ENCODE data around the gene HEXIM1.
A peak's percentile ranks its signal among the peaks of the same experiment; 100 is the strongest.

HEXIM1 gene

GRCh38 chr17:45170280-45170930, 22.1 kb downstream of the HEXIM1 start:
- Histone ChIP-seq H3K36me3 (replicated peaks) (no peaks in the 10 kb centered on the region), H3K27me3 (replicated peaks) (no peaks in the 10 kb centered on the region), H3K27ac (peak overlapping the region; percentile 4), H3K4me3 (ENCODE audit: low read depth, low read length) (no peak overlapping the region)
- no peak for DNase-seq
- in situ Hi-C loops (cut with HindIII; ENCODE audit: low pct_ligation_motif_present, low sequenced_read_pairs): no loop called here
- TF ChIP-seq, protein P1, sequence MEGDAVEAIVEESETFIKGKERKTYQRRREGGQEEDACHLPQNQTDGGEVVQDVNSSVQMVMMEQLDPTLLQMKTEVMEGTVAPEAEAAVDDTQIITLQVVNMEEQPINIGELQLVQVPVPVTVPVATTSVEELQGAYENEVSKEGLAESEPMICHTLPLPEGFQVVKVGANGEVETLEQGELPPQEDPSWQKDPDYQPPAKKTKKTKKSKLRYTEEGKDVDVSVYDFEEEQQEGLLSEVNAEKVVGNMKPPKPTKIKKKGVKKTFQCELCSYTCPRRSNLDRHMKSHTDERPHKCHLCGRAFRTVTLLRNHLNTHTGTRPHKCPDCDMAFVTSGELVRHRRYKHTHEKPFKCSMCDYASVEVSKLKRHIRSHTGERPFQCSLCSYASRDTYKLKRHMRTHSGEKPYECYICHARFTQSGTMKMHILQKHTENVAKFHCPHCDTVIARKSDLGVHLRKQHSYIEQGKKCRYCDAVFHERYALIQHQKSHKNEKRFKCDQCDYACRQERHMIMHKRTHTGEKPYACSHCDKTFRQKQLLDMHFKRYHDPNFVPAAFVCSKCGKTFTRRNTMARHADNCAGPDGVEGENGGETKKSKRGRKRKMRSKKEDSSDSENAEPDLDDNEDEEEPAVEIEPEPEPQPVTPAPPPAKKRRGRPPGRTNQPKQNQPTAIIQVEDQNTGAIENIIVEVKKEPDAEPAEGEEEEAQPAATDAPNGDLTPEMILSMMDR (IDR thresholded peaks at IDR 0.05; ENCODE audit: low read depth, low read length, missing control alignments): no peak

GRCh38 chr17:45170931-45171337, 22.7 kb downstream of the HEXIM1 start:
- no peaks in the 10 kb centered on the region for H3K27me3 ChIP-seq (replicated peaks)
- no peaks in the 10 kb centered on the region for H3K36me3 ChIP-seq (replicated peaks)
- H3K4me3 ChIP-seq (ENCODE audit: low read depth, low read length): peak overlapping the region; percentile 3
- DNase-seq: peak; percentile 51
- TF ChIP-seq, protein P1 (IDR thresholded peaks at IDR 0.05; ENCODE audit: low read depth, low read length, missing control alignments): no peak
- in situ Hi-C loops (cut with HindIII; ENCODE audit: low pct_ligation_motif_present, low sequenced_read_pairs): no loop called here
- H3K27ac ChIP-seq: peak overlapping the region; percentile 28

- Histone ChIP-seq H3K27ac (peak overlapping the region; percentile 28), H3K4me3 (ENCODE audit: low read depth, low read length) (peak overlapping the region; percentile 3), H3K27me3 (replicated peaks) (no peaks in the 10 kb centered on the region), H3K36me3 (replicated peaks) (no peaks in the 10 kb centered on the region)
- in situ Hi-C loops (cut with HindIII; ENCODE audit: low pct_ligation_motif_present, low sequenced_read_pairs): no loop called here
- TF ChIP-seq, protein P1 (IDR thresholded peaks at IDR 0.05; ENCODE audit: low read depth, low read length, missing control alignments): no peak
- DNase-seq: no peak
Measured at GRCh38 chr17:45171338-45172231, 23.3 kb downstream of the HEXIM1 start.

DNA sequence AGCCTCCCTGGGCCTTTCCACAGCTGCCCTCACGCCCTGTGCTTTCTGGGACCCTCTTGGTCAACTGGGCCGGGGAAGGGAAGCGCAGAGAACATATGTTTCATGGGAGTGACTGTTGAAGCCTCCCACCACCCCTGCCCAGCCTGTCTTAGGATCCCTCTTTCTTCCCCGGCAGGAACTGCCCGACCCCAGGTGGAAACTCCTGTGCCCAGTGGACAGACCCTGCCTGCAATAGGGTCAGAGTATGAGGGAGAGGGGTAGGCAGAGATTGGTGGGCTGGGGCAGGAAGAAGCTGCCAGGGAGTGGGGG, 23.9 kb downstream of the HEXIM1 start:
- in situ Hi-C loops (cut with HindIII; ENCODE audit: low pct_ligation_motif_present, low sequenced_read_pairs): no loop called here
- no peaks in the 10 kb centered on the region for H3K27me3 ChIP-seq (replicated peaks)
- no peak for DNase-seq
- no peak overlapping the region for H3K4me3 ChIP-seq (ENCODE audit: low read depth, low read length)
- TF ChIP-seq, protein P1 (IDR thresholded peaks at IDR 0.05; ENCODE audit: low read depth, low read length, missing control alignments): no peak
- H3K27ac ChIP-seq: no peak overlapping the region
- no peaks in the 10 kb centered on the region for H3K36me3 ChIP-seq (replicated peaks)

- Histone ChIP-seq H3K4me3 (ENCODE audit: low read depth, low read length) (peak overlapping the region; percentile 5), H3K27me3 (replicated peaks) (no peaks in the 10 kb centered on the region), H3K27ac (no peak overlapping the region), H3K36me3 (replicated peaks) (no peaks in the 10 kb centered on the region)
- in situ Hi-C loops (cut with HindIII; ENCODE audit: low pct_ligation_motif_present, low sequenced_read_pairs): no loop called here
- TF ChIP-seq, protein P1 (IDR thresholded peaks at IDR 0.05; ENCODE audit: low read depth, low read length, missing control alignments): peak; percentile 34
- DNase-seq: peak; percentile 16
Measured at GRCh38 chr17:45172541-45173286, 24.4 kb downstream of the HEXIM1 start.
